Putamen (tissue), 1 donor: ENCODE results near the gene DCT.
"Not testable (repeated sequence)": the region's sequence is repeated elsewhere in the genome, so short reads cannot be mapped to it uniquely, and the experiment has no call there.

ENCODE experiments used
- DNase-seq: peaks from one replicate; pipeline ENCODE4 v3.0.0-alpha.2; 2016; ENCODE audit warnings: low spot score

Gene DCT

DNA sequence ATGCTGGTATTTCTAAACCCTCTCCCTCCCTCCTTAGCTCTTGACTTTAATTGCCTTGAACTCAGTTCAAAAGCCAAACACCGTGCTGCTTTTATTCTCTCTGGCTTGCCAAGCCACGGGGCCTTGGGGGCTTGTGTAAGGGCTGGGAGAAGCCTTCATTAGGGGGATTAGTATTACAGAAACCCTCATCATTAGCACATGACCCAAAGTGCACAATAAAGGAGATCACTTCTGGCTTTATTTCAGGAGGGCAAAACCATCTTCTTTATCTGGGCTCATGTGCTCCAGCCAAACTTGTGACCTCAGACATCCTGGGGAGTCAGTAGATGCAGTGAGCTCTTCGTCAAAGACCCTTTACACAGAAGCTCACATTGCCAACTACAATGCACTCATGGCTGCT is at the start of gene DCT:
Gene DCT (minus strand): TSS at position 67 of the 400 bp plus-strand sequence. CDS start 427 bp downstream, outside the sequence.
- no peak for DNase-seq

DNA sequence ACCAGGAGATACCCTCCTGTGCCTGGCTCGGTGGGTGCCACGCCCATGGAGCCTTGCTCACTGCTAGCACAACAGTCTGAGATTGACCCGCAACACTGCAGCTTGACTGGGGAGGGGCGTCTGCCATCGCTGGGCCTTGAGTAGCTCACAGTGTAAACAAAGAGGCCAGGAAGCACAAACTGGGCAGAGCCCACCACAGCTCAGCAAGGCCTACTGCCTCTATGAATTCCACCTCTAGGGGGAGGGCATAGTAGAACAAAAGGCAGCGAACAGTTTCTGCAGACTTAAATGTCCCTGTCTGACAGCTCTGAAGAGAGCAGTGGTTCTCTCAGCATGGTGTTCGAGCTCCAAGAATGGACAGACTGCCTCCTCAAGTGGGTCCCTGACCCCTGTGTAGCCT is 47.5 kb upstream of the DCT start:
- DNase-seq = not testable (repeated sequence)

DNA sequence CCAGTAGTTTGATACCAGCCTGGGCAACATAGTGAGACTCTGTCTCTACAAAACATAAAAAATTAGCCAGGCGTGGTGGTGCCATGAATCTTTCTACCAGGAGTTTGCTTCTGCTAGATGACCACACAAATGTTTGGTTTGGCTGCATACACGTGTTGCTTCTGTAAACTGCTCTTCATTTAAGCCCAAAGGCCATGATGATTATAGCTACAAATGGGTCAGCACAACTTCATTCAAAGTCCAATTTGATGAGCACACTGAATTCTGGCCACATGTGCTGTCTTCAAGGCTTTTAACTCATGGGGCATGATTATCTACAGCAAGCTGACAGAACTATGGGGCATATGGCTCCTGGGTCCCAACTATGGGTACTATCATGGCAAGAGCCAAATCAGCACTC is 46.3 kb upstream of the DCT start:
- no peak for DNase-seq

DNA sequence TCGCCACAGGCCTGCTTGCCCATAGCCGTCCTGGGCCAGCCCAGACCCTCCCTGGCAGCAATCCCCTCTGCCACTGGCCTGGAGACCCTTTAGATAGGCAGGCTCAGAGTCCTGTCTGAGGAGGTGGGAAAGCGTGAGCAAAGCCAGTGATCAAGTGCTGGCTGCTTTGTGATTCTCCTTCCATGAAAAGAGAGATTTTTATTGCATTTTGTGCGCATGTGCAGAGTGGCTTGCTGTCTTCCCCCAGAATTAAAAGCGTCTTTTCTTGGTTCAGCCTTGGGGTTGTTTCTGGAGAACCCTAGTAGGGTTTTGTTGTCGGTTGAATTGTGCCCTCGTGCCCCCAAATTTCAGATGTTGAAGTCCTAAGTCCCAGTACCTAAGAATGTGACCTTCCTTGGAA is 44.9 kb upstream of the DCT start:
- DNase-seq = no peak

DNA sequence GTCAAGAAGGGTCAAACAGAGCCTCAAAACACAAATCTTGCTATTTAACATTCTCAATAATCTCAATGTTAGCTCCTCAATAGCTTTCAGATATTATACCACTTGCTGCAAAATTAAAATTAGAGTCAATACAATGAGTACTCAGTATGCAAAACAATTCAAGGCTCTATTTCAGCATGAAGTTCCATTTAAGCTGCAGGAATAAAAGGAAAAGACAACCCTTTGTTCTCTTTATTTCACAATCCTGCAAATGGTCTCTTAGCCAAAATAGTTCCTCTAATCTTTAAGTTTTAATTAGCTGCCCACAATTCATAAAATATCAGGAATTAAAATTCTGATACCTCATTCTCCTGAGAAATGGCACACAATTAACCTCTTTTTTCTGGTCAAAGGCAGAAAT is 40.5 kb upstream of the DCT start:
- DNase-seq = no peak

DNA sequence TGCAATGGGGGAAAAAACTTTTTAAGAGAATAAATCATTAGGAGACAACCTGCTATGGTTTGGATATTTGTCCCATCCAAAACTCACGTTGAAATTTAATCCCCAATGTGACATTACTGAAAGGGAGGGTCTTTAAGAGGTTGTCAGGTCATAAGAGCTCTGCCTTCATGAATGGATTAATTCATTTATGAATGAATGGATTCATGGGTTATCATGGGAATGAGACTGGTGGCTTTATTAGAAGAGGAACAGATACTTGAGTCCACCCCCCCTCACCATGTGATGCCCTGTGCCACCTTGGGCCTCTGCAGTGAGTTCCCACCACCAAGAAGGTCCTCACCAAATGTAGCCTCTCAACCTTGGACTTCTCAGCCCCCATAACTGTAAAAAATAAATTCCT is 37.0 kb upstream of the DCT start:
- no peak for DNase-seq

DNA sequence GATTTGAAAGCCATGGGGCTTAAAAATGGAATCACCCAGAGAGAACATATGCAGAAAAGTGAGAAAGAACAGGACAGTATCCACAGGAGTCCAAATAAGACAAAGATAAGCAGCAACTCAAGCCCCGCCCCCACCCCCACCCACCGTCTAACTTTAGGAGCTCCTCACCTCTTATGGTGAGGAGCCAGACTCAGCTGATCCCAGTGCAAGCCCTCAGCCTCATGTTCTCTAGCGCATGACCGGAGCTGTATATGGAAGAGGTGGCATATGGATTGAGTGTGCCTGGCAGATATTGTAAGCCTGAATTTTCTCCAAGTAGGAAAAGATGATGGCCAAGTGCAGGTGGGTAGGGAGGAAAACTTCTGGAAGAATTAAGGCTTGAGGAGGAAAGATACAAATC is 36.4 kb upstream of the DCT start:
- DNase-seq = no peak

DNA sequence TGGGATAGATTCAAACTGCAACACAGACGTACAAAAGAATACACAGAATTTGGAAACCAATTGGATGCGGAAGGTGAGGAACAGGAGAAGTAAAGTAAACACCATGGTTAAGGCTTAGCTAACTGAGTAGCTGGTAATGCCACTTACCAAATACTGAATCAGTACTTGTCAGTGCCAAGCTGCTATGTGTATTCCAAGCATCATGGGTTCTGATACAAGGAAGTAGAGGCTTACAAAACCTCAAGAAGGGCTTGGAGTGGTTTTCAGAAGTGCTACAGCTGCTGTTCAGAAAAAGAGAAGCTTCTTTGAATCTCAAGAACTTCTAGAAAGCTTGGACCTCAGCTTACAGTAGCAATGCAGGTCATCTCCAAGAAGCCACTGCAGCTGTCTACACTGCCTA is 35.9 kb upstream of the DCT start:
- DNase-seq = no peak

DNA sequence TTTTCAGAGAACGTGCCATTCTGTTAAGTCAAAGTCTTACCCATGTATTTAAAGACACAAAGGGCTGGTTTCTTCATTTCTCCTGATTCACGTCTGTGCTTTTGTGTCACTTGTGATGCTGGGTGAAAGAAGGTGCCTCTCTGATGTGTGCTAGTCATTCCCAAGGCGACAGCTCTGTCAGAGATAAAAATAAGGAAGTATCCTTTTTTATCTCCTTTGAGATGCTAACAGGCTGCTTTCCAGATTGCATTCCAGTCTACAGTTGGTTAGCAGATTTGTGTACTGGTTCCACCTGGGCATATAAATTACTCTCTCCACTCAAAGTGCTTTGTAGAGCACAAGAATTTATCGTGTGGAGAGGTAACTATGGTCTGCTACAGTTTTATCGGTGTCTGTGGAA is 33.5 kb upstream of the DCT start:
- no peak for DNase-seq

DNA sequence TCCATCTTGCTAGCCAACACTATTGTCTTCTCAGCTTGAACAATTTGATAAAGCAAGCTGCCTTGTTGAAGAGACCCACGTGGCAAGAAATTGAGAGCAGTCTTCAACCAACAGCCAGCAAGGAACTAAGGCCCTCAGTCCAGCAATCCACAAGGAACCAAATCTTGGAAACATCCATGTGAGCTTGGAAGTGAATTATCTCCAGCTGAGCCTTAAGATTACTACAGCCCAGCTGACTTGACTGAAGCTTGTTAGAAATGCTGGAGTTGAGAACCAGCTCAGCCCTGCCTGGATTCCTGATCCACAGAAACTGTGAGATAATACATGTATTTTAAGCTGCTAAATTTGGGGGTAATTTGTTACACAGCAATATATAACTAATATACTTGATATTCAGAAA is 26.2 kb upstream of the DCT start:
- DNase-seq = no peak

DNA sequence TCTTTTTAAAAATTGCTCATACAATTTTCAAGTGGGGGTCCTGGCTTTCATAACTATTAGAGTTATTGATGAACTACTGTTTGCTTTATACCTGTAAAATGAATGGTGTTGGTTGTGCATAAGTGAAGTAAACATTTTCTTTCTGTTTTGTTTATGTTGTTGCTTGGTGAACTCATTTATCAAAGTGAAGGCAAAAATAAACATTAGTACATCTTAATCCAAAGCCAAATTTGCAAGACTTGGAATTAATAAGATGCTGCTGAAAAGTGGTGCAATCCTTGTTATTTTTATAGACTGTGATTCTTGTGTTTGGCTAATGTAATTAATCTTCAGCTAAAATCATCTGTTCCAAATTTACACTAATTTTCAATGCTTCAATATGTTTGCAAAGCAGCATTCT is 24.4 kb upstream of the DCT start:
- DNase-seq = no peak

DNA sequence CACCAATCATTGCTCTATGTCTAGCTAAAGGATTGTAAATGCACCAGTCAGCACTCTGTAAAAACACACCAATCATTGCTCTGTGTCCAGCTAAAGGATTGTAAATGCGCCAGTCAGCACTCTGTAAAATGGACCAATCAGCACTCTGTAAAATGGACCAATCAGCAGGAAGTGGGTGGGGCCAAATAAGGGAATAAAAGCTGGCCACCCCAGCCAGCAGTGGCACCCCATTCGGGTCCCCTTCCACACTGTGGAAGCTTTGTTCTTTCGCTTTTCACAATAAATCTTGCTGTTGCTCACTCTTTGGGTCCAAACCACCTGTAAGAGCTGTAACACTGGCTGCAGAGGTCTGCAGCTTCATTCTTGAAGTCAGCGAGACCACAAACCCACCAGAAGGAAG is 19.3 kb upstream of the DCT start:
- DNase-seq = not testable (repeated sequence)

DNA sequence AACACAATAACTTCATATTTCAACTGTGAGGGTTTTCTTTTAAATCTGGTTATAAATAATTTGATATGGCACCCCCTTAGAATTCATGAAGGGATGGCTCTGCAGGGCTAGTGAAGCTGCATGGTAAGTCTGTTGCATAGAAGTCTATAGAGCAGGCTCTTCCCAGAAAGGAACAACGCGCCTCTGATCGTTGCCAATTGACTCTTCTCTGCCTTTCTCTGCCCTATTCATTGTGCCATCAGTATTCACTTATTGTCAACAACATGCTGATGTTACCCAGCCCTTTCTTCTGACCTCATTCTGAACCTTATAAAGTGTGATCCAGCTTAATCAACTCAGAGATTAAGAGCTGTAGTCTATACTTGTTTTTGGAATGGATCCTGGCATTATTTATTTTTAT is 16.3 kb upstream of the DCT start:
- DNase-seq = no peak

DNA sequence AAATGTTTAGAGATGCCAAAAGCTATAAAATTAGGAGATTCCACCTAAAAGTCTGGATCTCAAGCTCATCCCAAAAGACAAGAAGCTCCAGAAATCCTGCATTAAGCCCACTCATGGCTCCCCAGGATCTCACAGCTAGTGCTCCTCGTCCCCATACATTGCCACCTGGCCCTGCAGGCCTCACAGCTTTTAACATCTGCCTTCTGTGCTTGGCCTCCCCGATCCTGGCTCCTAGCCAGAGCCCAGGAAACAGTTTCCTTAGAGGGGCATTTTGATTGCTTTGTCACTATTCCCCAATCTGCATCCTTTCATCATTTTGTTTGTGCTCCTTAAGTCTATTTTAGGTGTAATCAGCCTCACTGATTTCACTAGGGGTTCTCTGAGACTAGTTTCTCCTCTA is 14.5 kb upstream of the DCT start:
- no peak for DNase-seq

DNA sequence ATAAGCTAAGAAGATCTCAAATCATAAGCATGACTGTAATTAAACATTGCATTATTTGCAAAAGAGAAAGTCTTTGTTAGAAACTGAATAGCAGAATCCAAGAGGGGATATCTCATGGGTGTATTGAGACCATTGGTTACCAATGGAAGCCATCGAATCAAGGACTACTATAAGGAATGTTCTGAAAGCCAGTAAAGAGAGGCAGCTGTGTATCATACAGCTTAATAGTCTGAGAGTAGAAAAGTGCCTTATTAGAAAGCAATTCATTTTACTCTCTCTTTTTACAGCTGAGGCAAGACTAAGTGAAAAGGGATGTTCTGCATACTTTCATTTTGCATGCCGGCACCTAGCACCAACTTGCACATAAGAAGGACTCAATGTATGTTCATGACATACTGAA is 7.6 kb upstream of the DCT start:
- no peak for DNase-seq

DNA sequence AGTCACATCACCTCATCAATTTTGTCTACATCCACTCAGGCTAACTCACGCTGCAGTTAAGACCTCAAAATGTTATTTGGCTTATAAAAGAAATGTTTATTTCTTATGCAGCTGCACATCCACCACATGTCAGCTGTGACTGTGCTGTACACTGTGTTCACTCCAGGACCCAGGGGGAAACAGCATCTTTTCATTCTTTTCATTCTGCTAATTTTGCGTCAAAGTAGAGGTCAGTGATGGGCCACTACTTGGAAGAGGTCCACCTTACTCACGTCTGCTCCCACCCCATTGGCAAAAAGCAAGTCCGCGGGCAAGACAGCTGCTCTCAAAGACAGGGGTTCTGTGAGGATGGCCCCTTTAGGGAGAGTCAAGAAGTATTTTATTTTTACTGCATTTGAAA is 4.5 kb upstream of the DCT start:
- DNase-seq = no peak

DNA sequence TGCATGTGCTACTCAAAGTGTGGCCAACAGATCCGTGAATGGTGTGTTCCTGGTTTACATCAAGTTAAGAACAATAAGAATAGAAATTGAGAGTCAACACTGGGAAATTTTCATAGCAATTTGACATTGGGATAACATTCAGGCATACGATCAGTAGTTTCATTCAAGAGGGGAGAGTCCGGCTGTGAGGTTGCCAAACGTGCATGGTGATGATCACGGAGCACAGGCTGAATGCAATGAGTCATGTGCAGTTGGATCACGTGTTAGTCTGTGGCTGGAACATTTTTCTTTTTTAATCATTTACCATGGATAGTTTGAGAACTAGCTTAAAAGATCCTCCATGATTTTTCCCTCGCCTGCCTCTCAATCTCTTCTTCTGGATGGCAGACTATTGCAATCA is 2.5 kb upstream of the DCT start:
- no peak for DNase-seq

DNA sequence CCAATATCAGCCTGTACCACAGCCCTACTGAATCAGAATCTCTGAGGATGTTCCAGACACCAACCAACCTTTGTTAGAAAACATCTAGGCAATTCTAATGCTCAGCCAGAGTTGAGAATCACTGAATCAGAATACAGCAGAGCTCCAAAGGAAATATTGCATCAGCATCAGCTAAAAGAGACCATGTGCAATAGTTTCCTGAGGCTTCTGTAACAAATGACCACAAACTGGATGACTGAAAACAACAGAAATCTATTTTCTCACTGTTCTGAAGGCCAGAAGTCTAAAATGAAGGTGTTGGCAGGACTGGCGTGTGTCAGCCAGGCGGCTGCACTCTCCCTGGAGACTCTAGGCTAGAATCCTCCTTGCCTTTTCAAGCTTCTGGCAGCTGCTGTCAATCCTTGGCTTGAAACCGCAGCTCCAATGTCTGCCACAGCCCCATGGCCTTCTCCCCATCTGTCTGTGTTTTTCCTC is 1.2 kb upstream of the DCT start:
- no peak for DNase-seq

DNA sequence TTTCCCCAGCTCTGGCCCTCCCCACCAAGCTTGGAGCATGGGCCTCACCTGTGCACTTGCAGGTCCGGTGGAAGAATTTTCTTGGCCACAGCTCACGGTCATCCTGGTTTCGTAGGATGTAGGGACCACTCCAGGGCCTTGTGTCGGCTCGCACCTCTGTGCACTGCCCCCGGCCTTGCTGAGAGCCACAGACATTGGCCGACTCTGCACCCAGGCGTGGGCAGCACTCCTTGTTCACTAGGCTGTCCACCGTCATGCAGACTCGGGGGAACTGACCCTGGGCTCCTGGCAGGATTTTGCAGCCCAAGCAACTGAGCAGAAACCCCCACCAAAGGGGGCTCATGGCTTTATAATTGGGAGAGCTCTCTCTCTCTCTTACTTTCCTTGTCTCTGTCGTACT is 569 bp downstream of the DCT start:
- DNase-seq = no peak

DNA sequence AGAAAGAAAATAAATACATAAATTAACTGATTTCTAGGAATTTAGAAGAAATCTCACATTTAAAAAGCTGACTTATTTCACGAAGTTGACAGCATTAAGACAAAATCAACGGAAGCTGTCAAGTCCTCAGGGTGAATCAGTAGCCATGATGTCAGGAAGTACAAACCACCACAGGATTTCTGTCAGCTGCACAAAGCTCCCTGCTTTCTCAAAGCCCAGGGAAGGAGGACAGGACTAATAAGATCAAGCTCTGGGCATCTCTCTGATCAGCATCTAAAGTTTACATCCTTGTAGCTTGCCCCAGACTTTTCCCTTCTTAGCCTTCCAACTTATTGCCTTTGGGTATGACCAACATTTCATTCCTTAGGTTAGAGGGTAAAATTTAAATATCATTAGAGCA is 9.4 kb downstream of the DCT start:
- no peak for DNase-seq

DNA sequence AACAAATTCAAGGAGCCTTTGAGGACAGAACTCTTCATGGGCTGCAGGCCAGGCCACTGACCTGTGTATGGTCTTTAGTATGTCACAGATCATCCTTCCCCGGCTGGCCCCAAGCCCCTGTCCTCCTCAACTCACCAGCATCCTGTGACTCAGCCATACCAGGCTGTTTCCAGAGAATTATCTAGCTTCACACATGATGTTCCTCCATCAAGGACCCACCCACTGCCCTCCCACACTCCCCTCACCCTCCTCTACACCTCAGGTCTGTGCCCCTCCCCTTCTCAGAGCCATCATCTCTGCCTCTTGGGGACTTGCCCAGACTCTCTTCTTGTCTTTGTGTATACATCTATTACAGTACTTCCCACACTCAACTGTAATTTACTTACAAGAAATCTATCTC is 14.7 kb downstream of the DCT start:
- no peak for DNase-seq

DNA sequence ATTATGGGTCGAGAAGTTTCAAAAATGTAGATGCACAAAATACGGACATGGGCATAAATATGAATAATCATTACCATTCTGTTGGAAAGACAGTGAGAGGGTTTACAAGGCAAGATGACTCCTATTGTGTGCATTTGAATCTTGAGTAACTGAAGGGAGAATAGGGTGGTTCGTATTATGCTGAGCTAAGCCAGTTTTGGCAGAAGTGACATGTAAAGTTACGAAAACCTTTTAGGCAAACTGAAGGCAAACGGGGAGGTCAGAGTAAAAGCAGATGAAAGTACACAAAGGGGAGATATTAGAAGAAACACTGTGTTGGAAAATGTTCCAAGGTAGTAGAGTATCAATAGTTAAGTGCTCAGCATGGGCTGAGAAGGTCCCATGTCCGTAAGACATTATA is 16.8 kb downstream of the DCT start:
- no peak for DNase-seq

DNA sequence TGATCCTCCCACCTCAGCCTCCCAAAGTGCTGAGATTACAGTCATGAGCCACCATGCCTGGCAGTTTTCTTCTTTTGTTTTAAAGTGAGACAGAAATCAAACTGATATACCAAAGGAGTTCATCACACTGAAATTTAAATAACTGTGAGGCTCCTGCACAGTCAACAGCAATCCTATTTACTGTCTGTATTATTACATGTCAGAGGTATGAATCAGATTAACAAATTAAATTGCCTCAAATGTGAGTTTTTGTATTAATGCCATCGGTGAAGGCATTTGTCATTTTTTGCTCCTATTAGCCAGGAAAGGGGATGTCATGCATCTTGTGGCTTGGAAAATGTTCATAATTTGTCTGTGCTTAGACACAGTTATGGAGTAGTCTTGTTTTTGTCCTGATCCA is 20.4 kb downstream of the DCT start:
- no peak for DNase-seq

DNA sequence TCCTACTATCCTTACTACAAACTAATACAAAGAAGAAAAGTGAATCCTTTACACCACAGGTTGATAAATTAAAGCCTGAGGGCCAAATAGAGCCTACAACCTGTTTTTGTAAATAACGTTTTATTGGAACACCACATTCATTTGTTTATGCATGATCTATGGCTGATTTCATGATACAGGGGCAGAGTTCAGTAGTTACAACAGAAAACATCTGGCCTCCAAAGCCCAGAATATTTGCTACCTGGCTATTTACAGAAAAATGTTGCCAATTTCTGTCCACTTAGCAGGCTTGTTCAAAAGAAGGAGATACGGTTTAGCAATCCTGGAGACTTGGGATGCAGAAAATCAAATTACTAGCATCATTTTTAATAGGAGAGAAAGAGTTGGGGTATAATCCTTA is 24.1 kb downstream of the DCT start:
- DNase-seq = no peak

DNA sequence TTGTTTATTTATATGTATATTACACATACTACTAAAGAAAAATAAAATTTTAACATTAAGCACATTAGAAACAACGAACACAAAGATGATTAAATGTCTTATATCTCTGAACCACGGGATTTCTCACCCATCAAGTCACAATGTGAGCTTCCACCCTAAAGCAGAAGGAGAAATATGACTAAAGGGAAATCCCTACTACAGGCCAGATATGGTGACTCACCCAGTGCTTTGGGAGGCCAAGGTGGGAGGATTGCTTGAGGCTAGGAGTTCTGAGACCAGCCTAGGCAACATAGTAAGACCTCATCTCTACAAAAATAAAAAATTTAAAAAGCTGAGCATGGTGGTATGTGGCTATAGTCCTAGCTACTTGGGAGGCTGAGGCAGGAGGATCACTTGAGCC is 24.6 kb downstream of the DCT start:
- DNase-seq = no peak
